GM06990 (cell line): ENCODE data around the gene USP35.

ENCODE experiments used
- DNase-seq: peaks from one replicate; pipeline ENCODE4 v3.0.0-alpha.2; 2011; ENCODE audit not compliant: insufficient read length; ENCODE audit errors: extremely low read depth
- H3K27me3 ChIP-seq: replicated peaks from 2 replicates; pipeline ENCODE4 v1.6.0; 2011; ENCODE audit warnings: low read length; ENCODE audit not compliant: control insufficient read depth, insufficient read depth
- H3K36me3 ChIP-seq: 2 replicates; pipeline ENCODE4 v1.5.1; 2011; ENCODE audit warnings: low read length; ENCODE audit not compliant: control insufficient read depth, insufficient read depth
- H3K4me3 ChIP-seq: replicated peaks from 2 replicates; pipeline ENCODE4 v1.5.1; 2011; ENCODE audit warnings: low read depth, mild to moderate bottlenecking, control low read depth, low read length
- CTCF ChIP-seq: IDR thresholded peaks from 2 replicates; pipeline ENCODE4 v1.5.1; 2011; ENCODE audit warnings: low read length, control low read depth, mild to moderate bottlenecking, inconsistent platforms; ENCODE audit not compliant: insufficient read depth, poor library complexity, severe bottlenecking

USP35 gene

GRCh38 chr11:78251083-78251775 is 62.5 kb downstream of the USP35 start:
- no peaks in the 10 kb centered on the region for H3K36me3 ChIP-seq
- DNase-seq, result no peak
- H3K27me3 ChIP-seq, result no peaks in the 10 kb centered on the region
- H3K4me3 ChIP-seq, result no peak overlapping the region
- no peak for TF ChIP-seq CTCF

DNA sequence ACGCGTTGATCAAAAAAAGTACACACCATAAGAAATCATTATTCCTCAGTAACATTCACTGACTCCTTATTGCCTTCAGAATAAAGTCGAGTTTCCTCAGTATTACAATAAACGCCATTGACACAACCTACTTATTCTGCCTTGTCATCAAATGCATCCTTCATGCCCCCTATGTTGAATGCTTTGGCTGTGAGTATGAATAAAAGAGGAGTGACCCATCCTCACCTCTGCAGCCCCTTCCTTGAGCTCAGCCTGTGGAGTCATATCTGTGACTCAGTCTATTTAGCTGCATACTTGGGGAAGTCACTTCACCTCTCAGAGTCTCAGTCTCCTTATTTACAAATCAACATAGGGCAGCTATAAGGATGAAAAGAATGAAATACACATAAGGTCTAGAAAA is 65.1 kb downstream of the USP35 start:
- Histone ChIP-seq H3K4me3 (no peak overlapping the region), H3K36me3 (no peaks in the 10 kb centered on the region), H3K27me3 (no peaks in the 10 kb centered on the region)
- TF ChIP-seq CTCF, result no peak
- DNase-seq, result no peak

GRCh38 chr11:78254268-78254667 is 65.5 kb downstream of the USP35 start:
- H3K36me3 ChIP-seq, result no peaks in the 10 kb centered on the region
- no peak for TF ChIP-seq CTCF
- no peaks in the 10 kb centered on the region for H3K27me3 ChIP-seq
- no peak overlapping the region for H3K4me3 ChIP-seq
- DNase-seq, result no peak

GRCh38 chr11:78255919-78256318 is 67.2 kb downstream of the USP35 start:
- DNase-seq, result no peak
- Histone ChIP-seq H3K27me3 (no peaks in the 10 kb centered on the region), H3K36me3 (no peaks in the 10 kb centered on the region), H3K4me3 (no peak overlapping the region)
- no peak for TF ChIP-seq CTCF

DNA sequence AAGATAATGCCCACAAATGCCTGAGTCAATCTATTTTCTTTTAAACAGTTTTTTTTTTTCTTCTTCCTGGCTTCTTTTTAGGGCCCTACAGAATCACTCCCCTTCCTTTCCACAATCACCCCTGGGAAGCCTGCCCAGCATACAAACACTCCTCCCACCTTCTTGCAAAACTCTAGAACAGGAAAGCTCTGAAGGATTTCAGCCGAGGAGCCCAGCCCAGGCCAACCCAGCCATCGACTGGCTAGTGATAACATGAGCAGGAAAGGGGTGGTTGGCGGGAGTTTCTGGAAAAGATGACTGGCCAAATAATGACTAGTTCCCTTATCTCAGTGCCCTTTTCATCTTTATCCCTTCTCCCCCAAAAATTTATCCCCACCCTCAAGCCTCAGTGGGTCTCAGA is 68.2 kb downstream of the USP35 start:
- Histone ChIP-seq H3K36me3 (no peaks in the 10 kb centered on the region), H3K27me3 (no peaks in the 10 kb centered on the region), H3K4me3 (no peak overlapping the region)
- no peak for TF ChIP-seq CTCF
- DNase-seq, result no peak

GRCh38 chr11:78257654-78258053 is 68.9 kb downstream of the USP35 start:
- TF ChIP-seq CTCF, result no peak
- Histone ChIP-seq H3K27me3 (no peaks in the 10 kb centered on the region), H3K4me3 (no peak overlapping the region), H3K36me3 (no peaks in the 10 kb centered on the region)
- no peak for DNase-seq
